DMS 273 (cell line): Measurements from ENCODE around the gene NKTR.

Experiments
- DNase-seq: peaks from one replicate; lab custom pipeline; 2025; ENCODE audit not compliant: unreplicated experiment; lab: John Stamatoyannopoulos, UW

The NKTR gene

DNA sequence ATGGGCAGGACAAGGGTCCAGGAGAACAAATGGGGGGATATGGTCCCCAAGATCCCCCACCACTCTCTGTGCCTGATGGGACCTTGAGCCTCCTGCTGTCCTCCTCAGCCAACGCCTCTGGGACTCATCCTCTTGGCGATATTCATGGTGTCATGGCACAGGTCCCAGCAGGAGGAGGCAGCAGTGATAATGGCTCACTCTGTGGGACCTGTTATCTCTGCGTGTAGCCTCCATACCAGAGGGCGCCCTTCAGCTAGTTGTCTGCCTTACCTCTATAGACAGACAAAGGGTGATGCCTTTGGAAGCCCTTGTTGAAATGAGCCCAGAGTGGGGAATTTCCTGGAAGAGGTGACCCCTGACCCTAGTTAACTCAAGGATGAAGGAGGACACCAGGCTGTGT lies 60.4 kb downstream of the NKTR start:
- DNase-seq, result peak; percentile 28

GRCh38 chr3:42661593-42662022 lies 61.1 kb downstream of the NKTR start:
- no peak for DNase-seq

DNA sequence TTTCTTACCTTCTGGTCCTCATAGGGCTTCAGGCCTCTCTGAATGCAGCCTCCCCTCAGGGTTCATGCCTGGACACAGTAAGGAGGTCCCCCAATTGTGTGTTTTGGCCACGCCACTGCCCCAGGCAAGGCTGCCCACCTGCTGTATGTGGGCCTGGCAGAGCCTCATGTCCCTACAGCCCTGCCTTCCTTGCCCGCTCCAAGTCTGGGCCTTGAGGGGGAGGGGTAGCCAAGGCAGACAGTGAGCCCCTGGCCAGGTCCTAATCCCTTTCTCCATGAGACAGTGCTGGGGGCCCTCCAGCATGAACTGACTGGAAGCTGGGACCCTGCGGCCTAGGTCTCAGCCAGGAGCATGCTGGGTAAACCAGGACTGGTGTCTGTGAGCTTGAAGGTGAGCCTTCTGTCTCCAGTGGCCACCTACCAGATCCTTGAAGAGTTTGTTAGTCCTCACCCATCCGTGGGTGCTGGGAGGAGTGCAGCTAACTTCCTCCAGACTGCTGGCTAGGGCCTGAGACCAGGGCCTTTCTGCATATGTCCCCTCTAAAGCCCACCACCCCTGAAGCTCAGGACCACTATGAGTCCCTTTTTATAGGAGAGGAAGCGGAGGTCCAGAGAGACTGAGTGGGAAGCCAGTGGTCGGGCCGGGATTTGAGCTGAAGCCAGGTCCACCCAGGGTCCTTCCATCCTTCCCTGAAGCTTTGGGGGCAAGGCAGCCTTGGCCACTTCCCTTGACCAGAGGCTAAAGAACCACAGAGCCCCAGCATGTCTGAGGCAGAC lies 61.7 kb downstream of the NKTR start:
- no peak for DNase-seq

- no peak for DNase-seq
These were observed 62.5 kb downstream of the NKTR start for GRCh38 chr3:42662813-42663535.

DNA sequence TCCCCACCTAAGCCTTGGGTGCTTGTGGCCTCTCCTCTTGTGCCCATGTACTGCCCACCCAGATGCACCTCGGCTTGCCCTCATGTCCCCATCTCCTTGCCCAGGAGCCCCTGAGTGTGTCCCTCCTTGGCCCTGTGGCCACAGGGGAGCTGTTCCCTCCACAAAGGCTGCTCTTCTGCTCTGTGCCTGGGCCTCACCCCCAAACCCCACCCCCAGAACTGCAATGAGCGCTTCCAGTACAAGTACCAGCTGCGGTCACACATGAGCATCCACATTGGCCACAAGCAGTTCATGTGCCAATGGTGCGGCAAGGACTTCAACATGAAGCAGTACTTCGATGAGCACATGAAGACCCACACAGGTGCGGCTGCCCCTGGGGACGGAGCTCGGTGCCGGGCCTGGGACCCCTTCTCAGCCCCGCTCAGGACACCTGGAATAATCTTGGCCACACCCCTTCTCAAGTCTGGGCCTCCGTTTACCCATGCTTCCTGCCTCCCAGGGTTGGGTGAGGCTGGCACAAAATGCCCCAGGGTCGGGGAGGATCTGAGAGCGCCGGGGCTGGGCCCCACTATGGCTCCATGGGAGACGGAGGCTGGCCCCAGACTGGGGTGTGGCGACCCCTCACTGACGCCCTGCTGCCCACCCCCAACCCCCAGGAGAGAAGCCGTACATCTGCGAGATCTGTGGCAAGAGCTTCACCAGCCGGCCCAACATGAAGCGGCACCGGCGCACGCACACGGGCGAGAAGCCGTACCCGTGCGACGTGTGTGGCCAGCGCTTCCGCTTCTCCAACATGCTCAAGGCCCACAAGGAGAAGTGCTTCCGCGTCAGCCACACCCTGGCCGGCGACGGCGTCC lies 63.3 kb downstream of the NKTR start:
- DNase-seq, result no peak

DNA sequence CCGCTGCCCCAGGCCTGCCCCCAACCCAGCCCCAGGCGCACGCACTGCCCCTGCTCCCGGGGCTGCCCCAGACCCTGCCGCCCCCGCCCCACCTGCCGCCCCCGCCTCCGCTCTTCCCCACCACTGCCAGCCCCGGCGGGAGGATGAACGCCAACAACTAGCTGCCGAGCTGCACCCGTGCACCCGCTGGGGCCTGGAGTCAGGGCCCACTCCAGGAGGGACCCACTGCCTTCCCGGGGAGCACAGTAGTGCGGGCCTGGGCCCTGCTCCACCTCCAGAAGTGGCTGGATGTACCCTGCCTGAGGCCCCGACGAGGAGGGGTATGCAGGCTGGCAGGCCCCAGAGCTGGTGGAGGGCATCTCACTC lies 63.9 kb downstream of the NKTR start:
- DNase-seq, result no peak

GRCh38 chr3:42665050-42665878 lies 64.8 kb downstream of the NKTR start:
- no peak for DNase-seq

GRCh38 chr3:42666022-42666421 lies 65.5 kb downstream of the NKTR start:
- no peak for DNase-seq

DNA sequence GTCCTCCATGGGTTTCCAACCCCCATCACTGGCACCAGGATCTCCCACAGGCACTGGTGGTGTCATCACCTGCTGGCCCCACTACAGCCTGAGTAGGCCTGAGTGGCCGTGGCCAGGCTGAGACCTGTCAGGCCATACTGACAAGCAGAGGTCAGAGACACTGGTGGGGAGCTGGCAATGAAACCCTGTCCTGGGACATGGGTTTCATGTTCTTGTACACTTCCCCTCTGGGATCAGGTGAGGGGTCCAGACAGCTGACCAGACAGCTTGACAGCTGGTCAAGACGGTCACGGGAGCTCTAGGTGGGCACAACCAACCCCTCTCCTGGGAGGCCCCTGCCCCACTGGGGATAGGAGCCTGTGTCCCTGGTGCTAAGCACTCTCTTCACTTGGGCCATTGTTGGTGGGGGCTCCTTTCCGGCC lies 66.1 kb downstream of the NKTR start:
- no peak for DNase-seq

DNA sequence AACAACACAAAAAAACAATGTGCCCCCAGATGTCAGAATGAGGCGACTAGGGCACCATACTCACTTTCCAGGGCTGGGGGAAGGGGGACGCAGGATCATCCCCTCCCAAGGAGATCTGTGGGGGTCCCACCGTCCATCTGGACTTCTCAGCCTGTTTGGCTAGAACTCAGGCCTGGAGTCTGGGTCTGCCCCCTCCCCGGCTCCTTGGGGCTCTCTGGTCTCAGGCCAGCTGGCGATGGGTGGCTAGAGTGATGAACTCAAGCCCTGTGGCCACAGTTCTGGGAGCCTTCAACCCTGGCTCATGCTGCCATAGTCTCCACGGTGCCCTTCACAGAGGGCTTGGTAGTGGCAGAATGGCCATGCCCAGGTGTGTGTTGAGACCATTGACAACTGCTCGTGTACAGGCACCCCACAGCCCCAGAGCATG lies 66.6 kb downstream of the NKTR start:
- no peak for DNase-seq

GRCh38 chr3:42667523-42668412 lies 67.3 kb downstream of the NKTR start:
- peak; percentile 92 for DNase-seq

DNA sequence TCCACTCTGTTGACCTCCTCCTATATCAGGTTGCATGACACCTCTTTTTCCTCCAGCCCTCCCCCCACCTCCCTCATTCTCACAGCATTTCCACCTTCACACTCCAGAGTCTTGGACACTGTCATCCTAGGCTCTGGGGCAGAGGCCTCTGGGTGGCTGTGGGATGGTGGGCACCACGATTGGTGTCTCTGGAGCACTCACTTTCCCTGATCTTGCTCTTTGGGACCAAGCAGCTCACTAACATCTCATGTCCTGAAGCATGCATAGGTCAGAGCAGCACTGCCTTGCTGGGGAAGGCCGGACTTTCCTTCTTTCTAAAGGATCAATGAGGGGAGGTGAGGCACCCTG lies 67.9 kb downstream of the NKTR start:
- DNase-seq, result no peak

DNA sequence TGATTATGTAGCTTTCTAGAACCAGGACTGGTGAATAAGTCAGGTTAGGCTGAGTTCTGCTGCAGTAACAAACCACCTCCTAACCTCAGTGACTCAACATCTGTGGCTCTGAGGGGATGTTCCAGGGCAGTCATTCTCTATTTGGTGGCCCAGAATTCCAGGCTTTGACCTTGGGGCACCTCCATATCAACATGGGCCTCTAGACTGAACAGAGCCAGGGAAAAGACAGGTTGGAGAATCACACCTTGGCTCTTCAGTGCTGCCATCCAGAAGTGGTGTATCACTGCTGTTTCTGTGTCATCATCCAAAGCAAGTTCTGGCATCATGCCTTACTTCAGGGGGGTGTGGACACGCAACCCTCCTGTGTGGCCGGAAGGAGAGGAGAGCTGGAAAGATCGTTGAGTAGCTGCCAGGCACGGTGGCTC lies 68.3 kb downstream of the NKTR start:
- no peak for DNase-seq

DNA sequence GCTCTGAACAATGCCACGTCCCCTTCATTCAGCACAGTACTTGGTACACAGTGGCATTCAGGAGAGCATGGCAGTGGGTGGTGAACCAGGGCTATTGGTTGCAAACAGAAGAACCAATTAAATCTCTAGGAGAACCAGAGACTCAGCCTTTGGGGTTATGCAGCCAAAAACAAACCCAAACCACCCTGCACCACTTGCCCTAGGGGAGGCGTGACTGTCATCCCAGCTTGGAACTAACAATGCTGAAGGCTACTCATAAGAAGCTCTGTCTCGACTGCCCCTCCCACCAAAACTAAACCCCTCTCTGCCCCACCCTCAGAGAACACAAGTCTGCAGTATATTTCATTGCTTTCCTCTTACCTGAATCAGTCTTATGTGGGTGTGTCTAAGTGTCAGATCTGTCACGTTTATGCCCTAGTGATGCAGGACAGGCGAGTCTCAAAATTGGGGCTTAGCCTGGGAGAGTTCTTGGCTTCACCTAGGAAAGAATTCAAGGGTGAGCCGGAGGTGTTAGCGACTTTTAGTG lies 69.6 kb downstream of the NKTR start:
- no peak for DNase-seq

GRCh38 chr3:42670670-42671069 lies 70.2 kb downstream of the NKTR start:
- DNase-seq, result peak; percentile 10

GRCh38 chr3:42672515-42672914 lies 72.0 kb downstream of the NKTR start:
- no peak for DNase-seq

GRCh38 chr3:42673082-42673481 lies 72.6 kb downstream of the NKTR start:
- no peak for DNase-seq

- peak; percentile 41 for DNase-seq
These were observed 73.7 kb downstream of the NKTR start for GRCh38 chr3:42674146-42674545.

DNA sequence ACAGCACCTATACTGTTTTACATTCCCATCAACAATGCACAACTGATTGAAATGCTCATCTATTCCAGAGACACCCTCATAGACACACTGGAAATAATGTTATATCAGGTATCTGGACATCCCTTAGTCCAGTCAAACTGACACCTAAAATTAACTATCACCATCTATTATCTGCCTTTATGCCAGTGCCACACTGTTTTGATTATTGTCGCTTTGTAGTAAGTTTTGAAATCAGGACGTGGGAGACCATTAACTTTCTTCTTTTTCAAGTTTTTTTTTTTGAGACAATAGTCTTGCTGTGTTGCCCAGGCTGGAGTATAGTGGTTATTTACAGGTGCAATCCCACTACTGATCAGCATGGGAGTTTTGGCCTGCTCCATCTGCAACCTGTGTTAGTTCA lies 75.4 kb downstream of the NKTR start:
- DNase-seq, result no peak

DNA sequence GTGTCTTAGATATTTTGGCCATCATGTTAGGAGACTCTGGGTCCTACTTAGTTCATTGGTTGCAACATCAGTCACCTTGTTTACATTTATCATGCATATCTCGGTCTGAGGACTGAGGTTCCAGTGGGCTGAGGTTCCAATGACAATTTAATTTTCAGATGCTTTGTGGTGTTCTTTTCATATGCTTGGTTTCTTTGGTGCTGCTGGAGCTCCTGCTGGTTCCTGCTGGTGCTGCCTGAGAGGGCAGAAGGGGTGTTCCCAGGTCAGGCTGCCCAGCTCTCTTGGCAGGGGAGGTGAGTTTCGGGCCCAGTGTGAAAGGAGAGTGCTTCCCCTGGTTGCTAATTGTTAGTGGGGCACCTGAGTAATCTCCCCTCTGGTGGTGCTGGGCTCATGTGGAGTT lies 78.0 kb downstream of the NKTR start:
- no peak for DNase-seq
